HEK293T (cell line): ENCODE results near the gene ZNF138.

Experiments
- CTCF ChIA-PET: fragments of 350-600 bp; formaldehyde crosslinking; extraction: SDS; loops from one replicate; lab custom pipeline; 2021; ENCODE audit warnings: antibody characterized with exemption, inconsistent platforms; lab: Yijun Ruan, JAX
- POLR2A ChIA-PET: fragments of 350-600 bp; formaldehyde crosslinking; extraction: SDS; loops from one replicate; lab custom pipeline; 2020; ENCODE audit warnings: antibody characterized with exemption, inconsistent platforms; lab: Yijun Ruan, JAX
- DNase-seq: peaks from one replicate; pipeline ENCODE4 v3.0.0; 2012; ENCODE audit warnings: mixed read lengths; ENCODE audit errors: extremely low spot score
- ARNT ChIP-seq: fragments of 450-650 bp; IDR thresholded peaks from 2 replicates; pipeline ENCODE4 v1.6.1; 2017; ENCODE audit warnings: mild to moderate bottlenecking
- BHLHE40 ChIP-seq: fragments of 450-650 bp; IDR thresholded peaks from 2 replicates; pipeline ENCODE4 v1.6.1; 2016; ENCODE audit warnings: mild to moderate bottlenecking, moderate library complexity, borderline replicate concordance
- CTBP1 ChIP-seq: fragments of 450-650 bp; IDR thresholded peaks from 2 replicates; pipeline ENCODE4 v1.6.1; 2016; ENCODE audit warnings: borderline replicate concordance
- ELF4 ChIP-seq: fragments of 450-650 bp; IDR thresholded peaks from 2 replicates; pipeline ENCODE4 v1.6.1; 2017; ENCODE audit warnings: antibody characterized with exemption
- FOXA1 ChIP-seq: fragments of 450-650 bp; IDR thresholded peaks from 2 replicates; pipeline ENCODE4 v1.6.1; 2016; ENCODE audit warnings: mild to moderate bottlenecking
- FOXK2 ChIP-seq: fragments of 450-650 bp; IDR thresholded peaks from 2 replicates; pipeline ENCODE4 v1.6.1; 2016; ENCODE audit warnings: mild to moderate bottlenecking
- FOXM1 ChIP-seq: fragments of 450-650 bp; IDR thresholded peaks from 2 replicates; pipeline ENCODE4 v1.6.1; 2017; ENCODE audit warnings: mild to moderate bottlenecking, borderline replicate concordance
- HDGF ChIP-seq: fragments of 450-650 bp; IDR thresholded peaks from 2 replicates; pipeline ENCODE4 v1.6.1; 2017; ENCODE audit warnings: antibody characterized with exemption, borderline replicate concordance
- L3MBTL2 ChIP-seq: fragments of 450-650 bp; conservative IDR thresholded peaks from 2 replicates; pipeline ENCODE4 v1.6.1; 2016; ENCODE audit warnings: mild to moderate bottlenecking
- LEF1 ChIP-seq: fragments of 450-650 bp; IDR thresholded peaks from 2 replicates; pipeline ENCODE4 v1.6.1; 2017; ENCODE audit warnings: mild to moderate bottlenecking, borderline replicate concordance
- NFRKB ChIP-seq: fragments of 450-650 bp; IDR thresholded peaks from 2 replicates; pipeline ENCODE4 v1.6.1; 2016; ENCODE audit warnings: mild to moderate bottlenecking, moderate library complexity
- PKNOX1 ChIP-seq: fragments of 450-650 bp; IDR thresholded peaks from 2 replicates; pipeline ENCODE4 v1.6.1; 2016
- SP1 ChIP-seq: fragments of 450-650 bp; IDR thresholded peaks from 2 replicates; pipeline ENCODE4 v1.6.1; 2017
- SUZ12 ChIP-seq: fragments of 450-650 bp; IDR thresholded peaks from 2 replicates; pipeline ENCODE4 v1.6.1; 2016; ENCODE audit warnings: mild to moderate bottlenecking
- TARDBP ChIP-seq: fragments of 450-650 bp; IDR thresholded peaks from 2 replicates; pipeline ENCODE4 v1.6.1; 2016
- ZNF384 ChIP-seq: fragments of 450-650 bp; IDR thresholded peaks from 2 replicates; pipeline ENCODE4 v1.6.1; 2016

The ZNF138 gene

GRCh38 chr7:64869121-64869725 lies 75.0 kb downstream of the ZNF138 start:
- POLR2A ChIA-PET, result no interaction called here
- DNase-seq, result no peak
- no peak for TF ChIP-seq LEF1
- TF ChIP-seq ELF4, result no peak
- TF ChIP-seq HDGF, result no peak
- no peak for TF ChIP-seq FOXK2
- TF ChIP-seq PKNOX1, result no peak
- TF ChIP-seq ZNF384, result no peak
- no peak for TF ChIP-seq SUZ12
- TF ChIP-seq TARDBP, result no peak
- CTCF ChIA-PET, result no interaction called here

DNA sequence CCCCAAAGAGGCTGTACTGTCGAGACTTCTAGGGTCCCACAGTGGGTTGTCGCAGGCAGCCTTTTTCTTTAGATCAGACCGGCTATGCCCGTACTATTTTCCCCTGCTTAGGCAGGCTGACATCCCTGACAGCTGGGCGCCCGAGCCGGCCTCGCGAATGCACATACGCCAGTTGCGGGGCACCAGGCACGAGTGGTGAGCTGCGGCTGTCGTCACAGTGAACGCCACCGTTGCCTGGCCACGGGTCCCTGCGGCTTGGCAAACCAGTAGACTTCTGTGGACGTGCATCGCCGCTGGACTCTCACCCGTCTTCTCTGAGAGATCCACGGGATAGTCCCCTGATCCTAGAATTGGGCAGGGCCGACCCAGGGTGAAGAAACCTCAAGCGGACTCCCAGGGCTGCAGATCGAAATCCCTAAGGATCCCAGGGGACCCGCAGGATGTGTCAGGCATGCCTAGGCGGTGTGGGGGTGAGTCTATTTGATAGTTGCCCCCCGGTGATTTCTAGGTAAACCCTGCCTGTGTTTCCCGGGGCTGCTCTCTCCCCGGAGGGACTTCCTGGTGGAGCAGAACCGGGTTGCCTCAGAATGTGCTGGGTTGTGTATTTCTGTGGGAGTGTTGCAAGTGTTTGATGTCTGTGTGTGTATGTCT lies 75.8 kb downstream of the ZNF138 start:
- CTCF ChIA-PET, result no interaction called here
- TF ChIP-seq SUZ12 (no peak), PKNOX1 (no peak), CTBP1 (no peak), HDGF (no peak), L3MBTL2 (no peak), ZNF384 (no peak), FOXM1 (no peak), ARNT (no peak), FOXK2 (no peak), NFRKB (no peak), TARDBP (no peak), FOXA1 (no peak), LEF1 (no peak), SP1 (no peak)

GRCh38 chr7:64870656-64871055 lies 76.4 kb downstream of the ZNF138 start:
- POLR2A ChIA-PET, result no interaction called here
- TF ChIP-seq SUZ12 (no peak), ZNF384 (no peak), FOXM1 (no peak), BHLHE40 (no peak), PKNOX1 (no peak), ARNT (no peak), HDGF (no peak), L3MBTL2 (no peak), SP1 (no peak), ELF4 (no peak), NFRKB (no peak), LEF1 (no peak), TARDBP (no peak), FOXK2 (no peak), CTBP1 (no peak), FOXA1 (no peak)
- CTCF ChIA-PET, result no interaction called here
- DNase-seq, result no peak

More for the DNA sequence above, 75.8 kb downstream of the ZNF138 start:
- DNase-seq, result no peak
- POLR2A ChIA-PET, result no interaction called here

GRCh38 chr7:64871761-64872160 lies 77.5 kb downstream of the ZNF138 start:
- no peak for DNase-seq
- ChIA-PET CTCF (no interaction called here), POLR2A (no interaction called here)
- TF ChIP-seq FOXA1 (no peak), L3MBTL2 (no peak), LEF1 (no peak), FOXM1 (no peak), NFRKB (no peak), CTBP1 (no peak)

- ChIA-PET CTCF (no interaction called here), POLR2A (no interaction called here)
- TF ChIP-seq ZNF384, result no peak
- TF ChIP-seq FOXA1, result no peak
- DNase-seq, result no peak
These were observed 78.3 kb downstream of the ZNF138 start for GRCh38 chr7:64872351-64873154.

DNA sequence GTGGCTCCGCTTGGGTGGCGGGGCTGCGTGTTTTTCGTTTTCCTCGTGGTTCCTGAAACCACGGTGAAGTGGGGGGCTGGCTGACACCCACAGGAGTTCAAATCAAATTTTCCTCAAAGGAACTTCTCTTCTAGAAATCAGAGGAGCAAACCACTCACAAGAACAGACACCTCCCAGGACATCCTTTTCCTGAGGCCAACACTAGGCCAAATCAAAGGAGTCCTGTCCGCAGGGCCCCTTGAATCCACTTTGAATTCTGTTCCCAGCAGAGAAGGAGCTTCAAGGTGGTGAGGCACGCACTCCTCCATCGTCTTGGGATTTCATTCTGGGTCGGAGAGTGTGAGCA lies 78.9 kb downstream of the ZNF138 start:
- ChIA-PET POLR2A (no interaction called here), CTCF (no interaction called here)
- DNase-seq, result no peak

More for the DNA sequence above, 78.9 kb downstream of the ZNF138 start:
- TF ChIP-seq CTBP1 (no peak), ARNT (no peak), L3MBTL2 (no peak), BHLHE40 (no peak), PKNOX1 (no peak), ZNF384 (no peak), SUZ12 (no peak), LEF1 (no peak), FOXK2 (no peak), ELF4 (no peak), HDGF (no peak), FOXA1 (no peak), FOXM1 (no peak)
